Smooth muscle cell (in vitro differentiated cells): ENCODE results near the gene AP1B1. TPM values are rescaled to one million over a fixed set of nuclear protein-coding genes. Genes with fewer than 3 reads are reported as not detected.

Source experiments
- DNase-seq: peaks from one replicate; lab custom pipeline; 2025; ENCODE audit not compliant: unreplicated experiment; lab: John Stamatoyannopoulos, UW
- H2AFZ ChIP-seq: fragments of 200-600 bp; sonication (generic); 2 replicates; pipeline ENCODE4 v1.6.0; 2016; ENCODE audit warnings: antibody characterized with exemption, low read depth, mild to moderate bottlenecking
- H3F3A ChIP-seq: fragments of 200-600 bp; sonication (generic); 2 replicates; pipeline ENCODE4 v1.6.0; 2017; ENCODE audit warnings: antibody characterized with exemption, low read depth
- H3K27ac ChIP-seq: fragments of 200-600 bp; sonication (generic); 2 replicates; pipeline ENCODE4 v1.5.1; 2016; ENCODE audit warnings: low read depth, mild to moderate bottlenecking
- H3K27me3 ChIP-seq: fragments of 200-600 bp; sonication (generic); 2 replicates; pipeline ENCODE4 v1.6.1; 2016; ENCODE audit warnings: low read depth, mild to moderate bottlenecking
- H3K36me3 ChIP-seq: fragments of 200-600 bp; sonication (generic); 2 replicates; pipeline ENCODE4 v1.5.1; 2016; ENCODE audit warnings: low read depth
- H3K4me1 ChIP-seq: fragments of 200-600 bp; sonication (generic); 2 replicates; pipeline ENCODE4 v1.5.1; 2016; ENCODE audit warnings: low read depth
- H3K4me2 ChIP-seq: fragments of 200-600 bp; sonication (generic); 2 replicates; pipeline ENCODE4 v1.6.0; 2016; ENCODE audit warnings: mild to moderate bottlenecking
- H3K4me3 ChIP-seq: fragments of 200-600 bp; sonication (generic); 2 replicates; pipeline ENCODE4 v1.5.1; 2016; ENCODE audit warnings: mild to moderate bottlenecking
- H3K79me2 ChIP-seq: fragments of 200-600 bp; sonication (generic); 2 replicates; pipeline ENCODE4 v1.6.0; 2016; ENCODE audit warnings: low read depth, mild to moderate bottlenecking
- H3K9ac ChIP-seq: fragments of 200-600 bp; sonication (generic); 2 replicates; pipeline ENCODE4 v1.6.0; 2016; ENCODE audit warnings: low read depth
- H3K9me3 ChIP-seq: fragments of 200-600 bp; sonication (generic); replicated peaks from 2 replicates; pipeline ENCODE4 v1.5.1; 2016; ENCODE audit warnings: low read depth
- H4K20me1 ChIP-seq: fragments of 200-600 bp; sonication (generic); 2 replicates; pipeline ENCODE4 v1.6.0; 2016; ENCODE audit warnings: low read depth
- WGBS: methylation state at CpG from one replicate; pipeline ENCODE4 v1.1.7; 2016; ENCODE audit warnings: low lambda C conversion rate; 5-methylcytosine and 5-hydroxymethylcytosine counted together
- polyA plus RNA-seq: library from polyadenylated mRNA; unstranded; fragments of >200 nt; fragmentation: Nextera tagmentation; extraction: Ambion mirVana; gene quantifications from 2 replicates; pipeline ENCODE4 v1.2.1, GENCODE V29; 2016
- total RNA-seq: library from RNA; depleted of rRNA; stranded (reverse); fragments of >200 nt; gene quantifications from 2 replicates; pipeline ENCODE4 v1.2.3, GENCODE V29; 2014
- TF ChIP-seq, protein P1 (sequence below): fragments of 200-600 bp; sonication (generic); IDR thresholded peaks from 2 replicates; pipeline ENCODE4 v1.5.1; 2017; ENCODE audit warnings: borderline replicate concordance, mild to moderate bottlenecking, antibody characterized with exemption; ENCODE audit not compliant: insufficient read depth, poor library complexity, severe bottlenecking

Gene AP1B1
- total and polyA plus RNA-seq, 2 experiments from 2014 or later: 30.3 to 38.5 TPM

DNA sequence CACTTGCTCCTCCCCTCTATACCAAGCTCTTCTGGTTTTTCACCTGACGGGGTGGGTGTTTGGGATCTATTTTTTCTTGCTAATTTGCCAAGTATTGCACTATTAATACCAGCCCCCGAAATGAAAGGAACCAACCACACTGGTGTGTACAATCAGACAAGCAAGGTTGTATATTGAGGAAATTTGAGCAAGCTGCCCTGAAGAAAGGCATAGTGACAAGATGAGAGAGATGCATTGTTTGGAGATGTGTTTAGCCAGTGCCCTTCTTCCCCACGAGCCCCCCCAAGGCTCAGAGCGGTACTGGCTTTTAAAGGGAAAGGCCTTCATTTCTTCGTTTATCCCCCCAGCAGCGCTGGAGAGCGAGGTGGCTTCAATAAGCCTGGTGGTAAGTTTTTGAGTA lies 97.2 kb downstream of the AP1B1 start:
- H2AFZ ChIP-seq: no peak overlapping the region
- no peak overlapping the region for H3K9ac ChIP-seq
- H4K20me1 ChIP-seq: peaks cover 100% of the 10 kb centered on the region
- no peak overlapping the region for H3K27ac ChIP-seq
- H3F3A ChIP-seq: peaks cover 42% of the 10 kb centered on the region
- TF ChIP-seq, protein P1, sequence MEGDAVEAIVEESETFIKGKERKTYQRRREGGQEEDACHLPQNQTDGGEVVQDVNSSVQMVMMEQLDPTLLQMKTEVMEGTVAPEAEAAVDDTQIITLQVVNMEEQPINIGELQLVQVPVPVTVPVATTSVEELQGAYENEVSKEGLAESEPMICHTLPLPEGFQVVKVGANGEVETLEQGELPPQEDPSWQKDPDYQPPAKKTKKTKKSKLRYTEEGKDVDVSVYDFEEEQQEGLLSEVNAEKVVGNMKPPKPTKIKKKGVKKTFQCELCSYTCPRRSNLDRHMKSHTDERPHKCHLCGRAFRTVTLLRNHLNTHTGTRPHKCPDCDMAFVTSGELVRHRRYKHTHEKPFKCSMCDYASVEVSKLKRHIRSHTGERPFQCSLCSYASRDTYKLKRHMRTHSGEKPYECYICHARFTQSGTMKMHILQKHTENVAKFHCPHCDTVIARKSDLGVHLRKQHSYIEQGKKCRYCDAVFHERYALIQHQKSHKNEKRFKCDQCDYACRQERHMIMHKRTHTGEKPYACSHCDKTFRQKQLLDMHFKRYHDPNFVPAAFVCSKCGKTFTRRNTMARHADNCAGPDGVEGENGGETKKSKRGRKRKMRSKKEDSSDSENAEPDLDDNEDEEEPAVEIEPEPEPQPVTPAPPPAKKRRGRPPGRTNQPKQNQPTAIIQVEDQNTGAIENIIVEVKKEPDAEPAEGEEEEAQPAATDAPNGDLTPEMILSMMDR: no peak
- H3K79me2 ChIP-seq: peaks cover 66% of the 10 kb centered on the region
- 92% methylated on average over 7 of the region's 7 CpGs for WGBS
- no peaks in the 10 kb centered on the region for H3K9me3 ChIP-seq
- no peaks in the 10 kb centered on the region for H3K4me1 ChIP-seq
- H3K4me3 ChIP-seq: no peak overlapping the region
- no peaks in the 10 kb centered on the region for H3K27me3 ChIP-seq
- no peak for DNase-seq
- H3K36me3 ChIP-seq: peaks cover 46% of the 10 kb centered on the region
- H3K4me2 ChIP-seq: no peak overlapping the region

- peaks cover 77% of the 10 kb centered on the region for H3K79me2 ChIP-seq
- H3K9me3 ChIP-seq: no peaks in the 10 kb centered on the region
- no peaks in the 10 kb centered on the region for H3K27me3 ChIP-seq
- H2AFZ ChIP-seq: no peak overlapping the region
- H3F3A ChIP-seq: peaks cover 35% of the 10 kb centered on the region
- DNase-seq: no peak
- H3K4me1 ChIP-seq: no peaks in the 10 kb centered on the region
- H3K27ac ChIP-seq: no peak overlapping the region
- peaks cover 40% of the 10 kb centered on the region for H3K36me3 ChIP-seq
- no peak overlapping the region for H3K4me2 ChIP-seq
- H3K9ac ChIP-seq: no peak overlapping the region
- H4K20me1 ChIP-seq: peaks cover 100% of the 10 kb centered on the region
- 93% methylated on average over 5 of the region's 5 CpGs for WGBS
- no peak overlapping the region for H3K4me3 ChIP-seq
- TF ChIP-seq, protein P1: no peak
These were observed 98.3 kb downstream of the AP1B1 start for GRCh38 chr22:29290061-29290460.

DNA sequence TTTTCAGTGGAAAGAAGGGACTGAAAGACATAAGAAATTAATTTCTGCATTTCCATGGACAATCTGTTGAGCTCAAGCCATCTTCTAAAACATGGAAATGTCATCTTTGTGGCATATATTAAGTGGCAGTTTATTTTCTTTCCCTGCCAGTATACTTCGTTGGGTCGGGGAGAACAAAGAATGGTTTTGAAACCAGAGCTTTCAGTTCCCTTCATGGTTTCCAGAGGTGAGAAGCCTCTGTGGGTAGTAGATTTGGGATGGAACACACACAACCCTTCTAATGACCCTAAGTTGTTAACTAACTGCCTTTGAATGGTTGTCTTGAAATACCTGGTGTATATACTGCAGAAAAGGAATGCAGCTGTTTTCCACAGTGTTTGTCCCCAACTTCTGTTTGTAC lies 99.5 kb downstream of the AP1B1 start:
- H3K27me3 ChIP-seq: no peaks in the 10 kb centered on the region
- H3K27ac ChIP-seq: no peak overlapping the region
- H3F3A ChIP-seq: peaks cover 28% of the 10 kb centered on the region
- H3K36me3 ChIP-seq: peaks cover 34% of the 10 kb centered on the region
- no peaks in the 10 kb centered on the region for H3K4me1 ChIP-seq
- 91% methylated on average over 2 of the region's 2 CpGs for WGBS
- no peak overlapping the region for H3K4me2 ChIP-seq
- H3K9me3 ChIP-seq: no peaks in the 10 kb centered on the region
- no peak overlapping the region for H2AFZ ChIP-seq
- peaks cover 100% of the 10 kb centered on the region for H4K20me1 ChIP-seq
- no peak overlapping the region for H3K4me3 ChIP-seq
- no peak for DNase-seq
- no peak overlapping the region for H3K9ac ChIP-seq
- TF ChIP-seq, protein P1: no peak
- H3K79me2 ChIP-seq: peaks cover 84% of the 10 kb centered on the region

- 97% methylated on average over 3 of the region's 3 CpGs for WGBS
- peaks cover 23% of the 10 kb centered on the region for H3K36me3 ChIP-seq
- no peaks in the 10 kb centered on the region for H3K9me3 ChIP-seq
- H4K20me1 ChIP-seq: peaks cover 100% of the 10 kb centered on the region
- H3K79me2 ChIP-seq: peaks cover 95% of the 10 kb centered on the region
- no peak for DNase-seq
- no peaks in the 10 kb centered on the region for H3F3A ChIP-seq
- no peak overlapping the region for H3K4me2 ChIP-seq
- H3K9ac ChIP-seq: no peak overlapping the region
- TF ChIP-seq, protein P1: no peak
- no peak overlapping the region for H3K4me3 ChIP-seq
- no peak overlapping the region for H3K27ac ChIP-seq
- H3K27me3 ChIP-seq: no peaks in the 10 kb centered on the region
- no peaks in the 10 kb centered on the region for H3K4me1 ChIP-seq
- no peak overlapping the region for H2AFZ ChIP-seq
These were observed 104.2 kb downstream of the AP1B1 start for GRCh38 chr22:29284196-29284595.
